HEK293T (cell line): ENCODE results near the gene TRPM3.

Experiments used
- ARNT ChIP-seq: fragments of 450-650 bp; IDR thresholded peaks from 2 replicates; pipeline ENCODE4 v1.6.1; 2017; ENCODE audit warnings: mild to moderate bottlenecking
- BHLHE40 ChIP-seq: fragments of 450-650 bp; IDR thresholded peaks from 2 replicates; pipeline ENCODE4 v1.6.1; 2016; ENCODE audit warnings: mild to moderate bottlenecking, moderate library complexity, borderline replicate concordance
- CTBP1 ChIP-seq: fragments of 450-650 bp; IDR thresholded peaks from 2 replicates; pipeline ENCODE4 v1.6.1; 2016; ENCODE audit warnings: borderline replicate concordance
- ELF4 ChIP-seq: fragments of 450-650 bp; IDR thresholded peaks from 2 replicates; pipeline ENCODE4 v1.6.1; 2017; ENCODE audit warnings: antibody characterized with exemption
- FOXA1 ChIP-seq: fragments of 450-650 bp; IDR thresholded peaks from 2 replicates; pipeline ENCODE4 v1.6.1; 2016; ENCODE audit warnings: mild to moderate bottlenecking
- FOXK2 ChIP-seq: fragments of 450-650 bp; IDR thresholded peaks from 2 replicates; pipeline ENCODE4 v1.6.1; 2016; ENCODE audit warnings: mild to moderate bottlenecking
- FOXM1 ChIP-seq: fragments of 450-650 bp; IDR thresholded peaks from 2 replicates; pipeline ENCODE4 v1.6.1; 2017; ENCODE audit warnings: mild to moderate bottlenecking, borderline replicate concordance
- HDGF ChIP-seq: fragments of 450-650 bp; IDR thresholded peaks from 2 replicates; pipeline ENCODE4 v1.6.1; 2017; ENCODE audit warnings: antibody characterized with exemption, borderline replicate concordance
- L3MBTL2 ChIP-seq: fragments of 450-650 bp; conservative IDR thresholded peaks from 2 replicates; pipeline ENCODE4 v1.6.1; 2016; ENCODE audit warnings: mild to moderate bottlenecking
- LEF1 ChIP-seq: fragments of 450-650 bp; IDR thresholded peaks from 2 replicates; pipeline ENCODE4 v1.6.1; 2017; ENCODE audit warnings: mild to moderate bottlenecking, borderline replicate concordance
- NFRKB ChIP-seq: fragments of 450-650 bp; IDR thresholded peaks from 2 replicates; pipeline ENCODE4 v1.6.1; 2016; ENCODE audit warnings: mild to moderate bottlenecking, moderate library complexity
- SP1 ChIP-seq: fragments of 450-650 bp; IDR thresholded peaks from 2 replicates; pipeline ENCODE4 v1.6.1; 2017
- TARDBP ChIP-seq: fragments of 450-650 bp; IDR thresholded peaks from 2 replicates; pipeline ENCODE4 v1.6.1; 2016
- ZNF384 ChIP-seq: fragments of 450-650 bp; IDR thresholded peaks from 2 replicates; pipeline ENCODE4 v1.6.1; 2016

GRCh38 chr9:71108937-71109336 lies 12.5 kb downstream of the TRPM3 start:
- TF ChIP-seq SP1 (no peak), NFRKB (no peak), ARNT (no peak), TARDBP (no peak), FOXK2 (no peak), FOXA1 (no peak), BHLHE40 (no peak), FOXM1 (no peak), ZNF384 (no peak), CTBP1 (no peak), ELF4 (no peak), L3MBTL2 (no peak), LEF1 (no peak), HDGF (no peak)
